Keratinocyte (primary cell): ENCODE data around the gene NCKAP5.

Source experiments
- CTCF ChIP-seq, 3 experiments: IDR thresholded peaks in 1 of 3; conservative IDR thresholded peaks in 1 of 3; optimal IDR thresholded peaks in 1 of 3; 2 replicates in 2 of 3; 3 replicates in 1 of 3; pipeline versions ENCODE3 to v1.5.1; 2011; ENCODE audit warnings: low read length in 3 of 3, mild to moderate bottlenecking in 3 of 3, moderate library complexity in 2 of 3, control low read depth in 1 of 3, inconsistent platforms in 1 of 3; ENCODE audit not compliant: insufficient read depth in 2 of 3; ENCODE audit errors: extremely low read depth in 1 of 3
- EZH2 ChIP-seq: IDR thresholded peaks from one replicate; pipeline ENCODE4 v1.6.1; 2012; ENCODE audit warnings: inconsistent platforms, mild to moderate bottlenecking, low read length, moderate library complexity

GRCh38 chr2:133591164-133591563, 22.9 kb upstream of the NCKAP5 start:
- TF ChIP-seq CTCF (optimal IDR thresholded peaks at IDR 0.05 in 1 of 3, IDR thresholded peaks at IDR 0.05 in 1 of 3, conservative IDR thresholded peaks at IDR 0.05 in 1 of 3; ENCODE audit: extremely low read depth in 1 of 3, insufficient read depth in 2 of 3, low read length in 3 of 3) (no peak), EZH2 (no peak)
